ENCODE measurements around the gene NLGN1. TPM values are rescaled to one million over a fixed set of nuclear protein-coding genes. Genes with fewer than 3 reads are reported as not detected.

The NLGN1 gene
- total RNA-seq, 1 donor from 2014 or later, result 3.9 TPM

GRCh38 chr3:174156200-174156599 lies 758.7 kb downstream of the NLGN1 start:
- no peaks in the 10 kb centered on the region for H3K4me1 ChIP-seq
- no peak for ATAC-seq
- no peak for DNase-seq
- no peaks in the 10 kb centered on the region for H3K9me3 ChIP-seq
- no peak overlapping the region for H3K4me3 ChIP-seq
- H3K27me3 ChIP-seq (ENCODE audit: low read depth), result no peaks in the 10 kb centered on the region
- TF ChIP-seq CTCF (IDR thresholded peaks at IDR 0.05), result no peak
- intact Hi-C loops (cut with DNase I), result no loop called here
- H3K27ac ChIP-seq, result no peak overlapping the region
- H3K36me3 ChIP-seq, result no peaks in the 10 kb centered on the region

- no peak for DNase-seq
- H3K4me3 ChIP-seq, result no peak overlapping the region
- no peak overlapping the region for H3K27ac ChIP-seq
- no peaks in the 10 kb centered on the region for H3K36me3 ChIP-seq
- intact Hi-C loops (cut with DNase I), result no loop called here
- no peak for ATAC-seq
- H3K9me3 ChIP-seq, result peaks cover 6% of the 10 kb centered on the region
- H3K4me1 ChIP-seq, result no peaks in the 10 kb centered on the region
- TF ChIP-seq CTCF (IDR thresholded peaks at IDR 0.05), result no peak
- no peaks in the 10 kb centered on the region for H3K27me3 ChIP-seq (ENCODE audit: low read depth)
Observed at GRCh38 chr3:174158674-174159073, 761.1 kb downstream of the NLGN1 start.

- no peak overlapping the region for H3K27ac ChIP-seq
- no peaks in the 10 kb centered on the region for H3K27me3 ChIP-seq (ENCODE audit: low read depth)
- H3K9me3 ChIP-seq, result peaks cover 12% of the 10 kb centered on the region
- no peak overlapping the region for H3K4me3 ChIP-seq
- DNase-seq (no peak), ATAC-seq (no peak)
- no peaks in the 10 kb centered on the region for H3K4me1 ChIP-seq
- TF ChIP-seq CTCF (IDR thresholded peaks at IDR 0.05), result no peak
- no peaks in the 10 kb centered on the region for H3K36me3 ChIP-seq
- intact Hi-C loops (cut with DNase I), result no loop called here
Observed at GRCh38 chr3:174159604-174160003, 762.1 kb downstream of the NLGN1 start.

GRCh38 chr3:174162550-174162949 lies 765.0 kb downstream of the NLGN1 start:
- Histone ChIP-seq H3K4me1 (no peaks in the 10 kb centered on the region), H3K36me3 (no peaks in the 10 kb centered on the region), H3K4me3 (no peak overlapping the region), H3K27ac (no peak overlapping the region), H3K27me3 (ENCODE audit: low read depth) (no peaks in the 10 kb centered on the region), H3K9me3 (peaks cover 20% of the 10 kb centered on the region)
- intact Hi-C loops (cut with DNase I), result no loop called here
- no peak for ATAC-seq
- TF ChIP-seq CTCF (IDR thresholded peaks at IDR 0.05), result no peak
- no peak for DNase-seq

- Histone ChIP-seq H3K4me3 (no peak overlapping the region), H3K4me1 (no peaks in the 10 kb centered on the region), H3K36me3 (no peaks in the 10 kb centered on the region), H3K27ac (no peak overlapping the region), H3K27me3 (ENCODE audit: low read depth) (no peaks in the 10 kb centered on the region), H3K9me3 (peaks cover 20% of the 10 kb centered on the region)
- no peak for ATAC-seq
- DNase-seq, result no peak
- TF ChIP-seq CTCF (IDR thresholded peaks at IDR 0.05), result no peak
- intact Hi-C loops (cut with DNase I), result no loop called here
Observed at GRCh38 chr3:174168026-174168425, 770.5 kb downstream of the NLGN1 start.

All from lower lobe of right lung (tissue), 2 donors.